Neural cell (in vitro differentiated cells): ENCODE results near the gene FEM1B. TPM values are rescaled to one million over a fixed set of nuclear protein-coding genes. Genes with fewer than 3 reads are reported as not detected.

Experiments used
- H2AFZ ChIP-seq: fragments of 200-600, 300-800 bp; sonication (generic), shearing (Covaris generic); 2 replicates; pipeline ENCODE4 v1.6.0; 2014; ENCODE audit warnings: low read depth, mild to moderate bottlenecking, antibody characterized with exemption, low read length, moderate library complexity
- H3F3A ChIP-seq: fragments of 200-600 bp; shearing (Covaris generic); 2 replicates; pipeline ENCODE4 v1.6.1; 2016; ENCODE audit warnings: mild to moderate bottlenecking, moderate library complexity, mixed read lengths, antibody characterized with exemption, low read length; ENCODE audit not compliant: insufficient read depth, poor library complexity, severe bottlenecking
- H3K27ac ChIP-seq: fragments of 200-600, 300-800 bp; sonication (generic), shearing (Covaris generic); 2 replicates; pipeline ENCODE4 v1.5.1; 2014; ENCODE audit warnings: mild to moderate bottlenecking, low read length, moderate library complexity
- H3K27me3 ChIP-seq: fragments of 300-800, 200-600 bp; sonication (generic), shearing (Covaris generic); 2 replicates; pipeline ENCODE4 v1.6.0; 2014; ENCODE audit warnings: mild to moderate bottlenecking, low read depth, low read length, moderate library complexity; ENCODE audit not compliant: insufficient read depth
- H3K36me3 ChIP-seq: fragments of 300-800, 200-600 bp; sonication (generic), shearing (Covaris generic); 2 replicates; pipeline ENCODE4 v1.5.1; 2014; ENCODE audit warnings: mild to moderate bottlenecking, antibody characterized with exemption, low read length, moderate library complexity; ENCODE audit not compliant: insufficient read depth
- H3K4me2 ChIP-seq: fragments of 300-800, 200-600 bp; sonication (generic), shearing (Covaris generic); 2 replicates; pipeline ENCODE4 v1.6.0; 2014; ENCODE audit warnings: mild to moderate bottlenecking, low read length
- H3K4me3 ChIP-seq: fragments of 300-800, 200-600 bp; sonication (generic), shearing (Covaris generic); 2 replicates; pipeline ENCODE4 v1.5.1; 2014; ENCODE audit warnings: mild to moderate bottlenecking, low read length, moderate library complexity
- H3K79me2 ChIP-seq: fragments of 200-600 bp; shearing (Covaris generic); replicated peaks from 2 replicates; pipeline ENCODE4 v1.6.0; 2014; ENCODE audit warnings: mild to moderate bottlenecking, low read length, moderate library complexity; ENCODE audit not compliant: insufficient read depth
- H3K9ac ChIP-seq: fragments of 300-800, 200-600 bp; sonication (generic), shearing (Covaris generic); 2 replicates; pipeline ENCODE4 v1.6.1; 2016; ENCODE audit warnings: mild to moderate bottlenecking, low read length, mixed read lengths
- H3K9me2 ChIP-seq: fragments of 200-600 bp; shearing (Covaris generic); 2 replicates; pipeline ENCODE4 v1.6.1; 2016; ENCODE audit warnings: mild to moderate bottlenecking, low read length, mixed read lengths; ENCODE audit not compliant: insufficient read depth
- H3K9me3 ChIP-seq: fragments of 200-600, 300-800 bp; sonication (generic), shearing (Covaris generic); 2 replicates; pipeline ENCODE4 v1.6.1; 2016; ENCODE audit warnings: mild to moderate bottlenecking, mixed run types, low read length, moderate library complexity, mixed read lengths
- H4K20me1 ChIP-seq: fragments of 200-600 bp; shearing (Covaris generic); 2 replicates; pipeline ENCODE4 v1.6.1; 2016; ENCODE audit warnings: mild to moderate bottlenecking, mixed run types; ENCODE audit not compliant: insufficient read depth
- CTCF ChIP-seq: fragments of 450-650 bp; IDR thresholded peaks from 2 replicates; pipeline ENCODE4 v1.5.1; 2014; ENCODE audit warnings: antibody characterized with exemption, mild to moderate bottlenecking, moderate library complexity; ENCODE audit not compliant: poor library complexity, severe bottlenecking
- EP300 ChIP-seq: fragments of 450-650 bp; conservative IDR thresholded peaks from 2 replicates; pipeline ENCODE4 v1.6.1; 2014; ENCODE audit warnings: antibody characterized with exemption, mild to moderate bottlenecking, moderate library complexity; ENCODE audit not compliant: poor library complexity, severe bottlenecking
- EZH2 ChIP-seq: fragments of 200-600, 300-800 bp; shearing (Covaris generic), sonication (generic); IDR thresholded peaks from 2 replicates; pipeline ENCODE4 v1.6.1; 2014; ENCODE audit warnings: antibody characterized with exemption, low read length, borderline replicate concordance, mild to moderate bottlenecking; ENCODE audit not compliant: insufficient read depth, poor library complexity, severe bottlenecking
- MXI1 ChIP-seq: fragments of 450-650 bp; conservative IDR thresholded peaks from 2 replicates; pipeline ENCODE4 v1.6.1; 2014; ENCODE audit warnings: antibody characterized with exemption, mild to moderate bottlenecking; ENCODE audit not compliant: poor library complexity, severe bottlenecking
- POLR2AphosphoS5 ChIP-seq: IDR thresholded peaks from 2 replicates; pipeline ENCODE4 v1.6.1; 2012
- RAD21 ChIP-seq: fragments of 450-650 bp; conservative IDR thresholded peaks from 2 replicates; pipeline ENCODE4 v1.6.1; 2014; ENCODE audit warnings: antibody characterized with exemption, mild to moderate bottlenecking, moderate library complexity
- REST ChIP-seq: IDR thresholded peaks from 2 replicates; pipeline ENCODE4 v1.6.1; 2012; ENCODE audit warnings: borderline replicate concordance
- SMC3 ChIP-seq: fragments of 450-650 bp; conservative IDR thresholded peaks from 2 replicates; pipeline ENCODE4 v1.6.1; 2014; ENCODE audit warnings: antibody characterized with exemption, mild to moderate bottlenecking, moderate library complexity; ENCODE audit not compliant: poor library complexity
- TAF1 ChIP-seq: IDR thresholded peaks from 2 replicates; pipeline ENCODE4 v1.6.1; 2012; ENCODE audit warnings: low read depth
- polyA plus RNA-seq: library from polyadenylated mRNA; depleted of rRNA; stranded (reverse); fragments of >200 nt; gene quantifications from 2 replicates; pipeline ENCODE4 v1.2.3, GENCODE V29; 2014

Gene FEM1B
- polyA plus RNA-seq, 1 donor from 2014 or later = 58.0 TPM

GRCh38 chr15:68289621-68290352 is 12.2 kb downstream of the FEM1B start:
- H3K9me2 ChIP-seq = no peaks in the 10 kb centered on the region
- no peaks in the 10 kb centered on the region for H3K27me3 ChIP-seq
- H3K27ac ChIP-seq = no peak overlapping the region
- TF ChIP-seq SMC3 (no peak), EZH2 (no peak), REST (no peak), TAF1 (no peak), EP300 (no peak), CTCF (no peak), MXI1 (no peak), POLR2AphosphoS5 (no peak), RAD21 (no peak)
- H3F3A ChIP-seq = no peaks in the 10 kb centered on the region
- no peak overlapping the region for H3K4me3 ChIP-seq
- H2AFZ ChIP-seq = no peak overlapping the region
- H3K79me2 ChIP-seq = peaks cover 71% of the 10 kb centered on the region
- peaks cover 24% of the 10 kb centered on the region for H3K36me3 ChIP-seq
- H4K20me1 ChIP-seq = no peaks in the 10 kb centered on the region
- H3K9me3 ChIP-seq = no peaks in the 10 kb centered on the region
- H3K4me2 ChIP-seq = no peak overlapping the region
- H3K9ac ChIP-seq = no peak overlapping the region

- Histone ChIP-seq H3K27ac (no peak overlapping the region), H2AFZ (no peak overlapping the region), H3K79me2 (peaks cover 62% of the 10 kb centered on the region), H3K27me3 (no peaks in the 10 kb centered on the region), H3K4me2 (no peak overlapping the region), H3K36me3 (peaks cover 19% of the 10 kb centered on the region), H3K4me3 (no peak overlapping the region), H3F3A (no peaks in the 10 kb centered on the region), H3K9me2 (no peaks in the 10 kb centered on the region), H3K9me3 (no peaks in the 10 kb centered on the region), H3K9ac (no peak overlapping the region), H4K20me1 (no peaks in the 10 kb centered on the region)
- TF ChIP-seq POLR2AphosphoS5 (no peak), SMC3 (no peak), RAD21 (no peak), EP300 (no peak), TAF1 (no peak), EZH2 (no peak), REST (no peak), MXI1 (no peak), CTCF (no peak)
Observed at GRCh38 chr15:68290715-68291114, 13.2 kb downstream of the FEM1B start.
